HG03097 (cell line): ENCODE data around the gene EML5.

ENCODE experiments used
- ATAC-seq: cut with Tn5 transposase; IDR thresholded peaks from one replicate; pipeline ENCODE4 v1.9.1; 2021; ENCODE audit not compliant: unreplicated experiment, low FRiP score

EML5 gene

GRCh38 chr14:88733121-88733520 lies 59.6 kb downstream of the EML5 start:
- no peak for ATAC-seq

DNA sequence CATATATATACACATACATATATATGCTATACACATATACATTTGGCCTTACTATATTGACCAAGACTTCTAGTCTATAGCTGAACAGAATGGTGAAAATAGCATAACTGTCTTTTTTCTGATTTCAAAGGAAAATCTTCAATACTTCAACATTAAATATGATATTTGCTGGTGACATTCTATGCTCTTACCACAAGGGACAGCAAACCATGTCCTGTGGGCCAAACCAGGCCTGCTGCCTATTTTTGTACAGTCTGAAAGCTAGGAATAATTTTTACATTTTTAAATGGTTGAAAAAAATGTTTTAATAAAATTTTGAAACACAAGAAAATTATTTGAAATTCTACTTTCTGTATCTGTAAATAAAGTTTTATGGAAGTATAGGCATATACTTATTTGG lies 63.6 kb downstream of the EML5 start:
- ATAC-seq: no peak

DNA sequence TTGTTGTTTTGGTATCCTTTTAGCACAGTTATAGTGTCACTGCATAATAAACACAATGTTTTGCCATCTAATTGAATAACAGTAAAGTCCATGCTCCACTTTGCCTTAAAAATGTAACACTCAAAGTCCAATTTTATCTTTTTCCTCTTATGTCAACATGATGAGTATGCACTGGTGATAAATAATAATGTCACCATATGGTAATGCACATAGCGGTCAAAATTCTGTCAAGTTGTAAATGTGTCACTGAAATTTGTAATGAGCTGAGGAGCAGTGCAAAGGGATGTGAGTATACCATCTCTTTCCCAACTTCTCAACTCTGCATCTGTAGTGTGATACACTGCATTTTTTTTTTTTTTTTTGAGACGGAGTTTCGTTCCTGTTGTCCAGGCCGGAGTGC lies 65.7 kb downstream of the EML5 start:
- ATAC-seq: no peak

- no peak for ATAC-seq
Observed at GRCh38 chr14:88710709-88711108, 82.0 kb downstream of the EML5 start.

DNA sequence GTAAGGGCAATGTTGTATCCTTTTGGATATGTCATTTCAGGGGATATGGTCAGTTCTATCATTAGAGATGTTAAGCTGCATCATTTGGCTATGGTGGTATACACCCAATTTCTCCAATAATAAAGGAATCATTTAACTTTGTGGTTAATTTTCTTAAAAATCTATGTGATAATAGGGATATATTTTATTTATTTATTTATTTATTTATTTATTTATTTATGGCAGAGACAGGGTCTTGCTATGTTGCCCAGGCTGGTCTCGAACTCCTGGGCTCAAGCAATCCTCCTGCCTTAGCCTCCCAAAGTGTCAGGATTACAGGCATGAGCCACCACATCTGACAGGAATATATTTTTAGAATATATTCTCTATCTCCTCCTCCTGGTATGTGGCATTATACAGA lies 85.7 kb downstream of the EML5 start:
- no peak for ATAC-seq

GRCh38 chr14:88706425-88706824 lies 86.3 kb downstream of the EML5 start:
- ATAC-seq: no peak

- no peak for ATAC-seq
Observed at GRCh38 chr14:88698651-88699050, 94.1 kb downstream of the EML5 start.

DNA sequence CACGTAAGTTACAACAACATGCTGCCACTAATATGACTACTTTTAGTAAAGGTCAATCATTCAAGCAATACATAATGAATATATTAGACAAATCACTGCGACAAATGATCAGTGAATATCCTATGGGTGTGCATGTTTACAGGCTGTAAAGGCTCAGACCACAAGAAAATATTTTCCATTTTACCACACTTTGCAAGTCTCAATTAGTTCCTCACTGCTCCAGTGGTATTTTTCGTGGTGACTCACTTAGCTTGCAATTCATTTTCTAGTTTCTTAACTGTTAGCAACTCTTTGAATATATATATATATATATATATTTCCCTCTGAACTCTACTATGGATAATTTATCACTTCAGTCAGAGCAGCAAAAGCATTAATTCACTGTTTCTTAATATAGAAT lies 96.9 kb downstream of the EML5 start:
- ATAC-seq: no peak

DNA sequence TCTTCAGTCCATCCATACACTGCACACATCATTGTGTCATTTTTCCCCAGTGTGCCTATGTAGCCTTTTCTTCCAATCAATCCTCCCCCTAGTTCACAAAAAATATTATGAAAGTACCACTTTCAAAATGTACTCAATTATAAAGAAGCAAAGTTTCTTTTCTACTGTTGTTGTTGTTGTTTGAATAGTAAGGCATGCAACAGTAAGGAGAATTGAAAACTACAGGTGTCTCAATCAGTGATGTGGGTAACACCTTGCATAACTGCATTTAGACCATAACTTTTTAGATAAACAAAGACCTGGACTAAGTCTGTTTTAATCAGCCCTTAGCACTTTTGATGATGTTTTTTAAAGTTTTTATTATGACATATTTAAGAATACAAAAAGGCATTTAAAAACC lies 104.4 kb downstream of the EML5 start:
- no peak for ATAC-seq

DNA sequence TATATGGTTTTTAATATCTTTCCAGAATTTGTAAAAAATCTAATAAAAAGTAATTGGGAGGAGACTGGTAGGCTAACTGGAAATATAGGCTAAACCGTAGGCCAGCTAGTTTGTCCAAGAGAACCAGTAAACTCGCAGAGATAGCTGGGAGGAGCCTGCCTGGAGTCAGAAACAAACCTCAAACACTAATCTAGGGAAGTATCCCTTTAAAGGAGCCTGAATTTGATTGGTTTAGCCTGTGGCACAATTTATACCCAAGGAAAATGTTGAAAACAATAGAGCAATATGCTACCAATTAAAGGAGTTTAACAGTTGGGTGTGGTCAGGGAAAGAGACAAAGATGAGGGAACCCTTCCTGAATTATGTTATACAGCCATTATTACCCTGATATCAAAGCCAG lies 109.6 kb downstream of the EML5 start:
- no peak for ATAC-seq

- ATAC-seq: no peak
Observed at GRCh38 chr14:88682495-88683114, 110.1 kb downstream of the EML5 start.

GRCh38 chr14:88681755-88682494 lies 110.8 kb downstream of the EML5 start:
- ATAC-seq: no peak

GRCh38 chr14:88669346-88669745 lies 123.4 kb downstream of the EML5 start:
- no peak for ATAC-seq

DNA sequence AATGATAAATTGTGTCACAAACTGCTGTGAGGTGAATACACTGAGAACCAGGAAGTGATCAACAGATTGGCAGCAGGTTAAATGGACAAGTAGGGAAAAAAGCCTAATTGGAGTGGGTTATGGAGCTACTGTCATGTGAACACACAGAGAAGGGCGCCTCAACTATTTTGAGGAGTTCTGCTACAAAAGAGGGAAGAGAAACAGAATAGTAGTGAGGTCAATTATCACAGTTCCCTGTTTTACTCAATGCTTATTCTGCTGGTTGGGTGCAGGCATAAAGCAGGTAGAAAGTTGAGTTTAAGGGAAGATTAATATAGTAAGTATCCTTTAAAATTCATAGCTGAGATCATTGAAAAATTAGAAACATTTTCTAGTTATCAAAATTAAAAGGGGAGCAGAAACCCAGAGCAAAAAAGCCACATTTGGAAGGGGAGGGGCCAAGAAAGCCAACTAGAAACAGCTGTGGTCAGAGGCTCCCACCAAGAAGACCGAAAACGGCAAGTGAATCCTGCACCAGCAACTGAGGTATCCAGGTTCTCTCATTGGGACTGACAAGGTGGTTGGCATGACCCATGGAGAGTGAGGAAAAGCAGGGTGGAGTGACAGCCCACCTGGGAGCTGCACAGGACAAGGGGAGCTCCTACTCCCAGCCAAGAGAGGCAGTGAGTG lies 124.2 kb downstream of the EML5 start:
- ATAC-seq: no peak

- ATAC-seq: peak; percentile 83
Observed at GRCh38 chr14:88667555-88668273, 125.0 kb downstream of the EML5 start.

DNA sequence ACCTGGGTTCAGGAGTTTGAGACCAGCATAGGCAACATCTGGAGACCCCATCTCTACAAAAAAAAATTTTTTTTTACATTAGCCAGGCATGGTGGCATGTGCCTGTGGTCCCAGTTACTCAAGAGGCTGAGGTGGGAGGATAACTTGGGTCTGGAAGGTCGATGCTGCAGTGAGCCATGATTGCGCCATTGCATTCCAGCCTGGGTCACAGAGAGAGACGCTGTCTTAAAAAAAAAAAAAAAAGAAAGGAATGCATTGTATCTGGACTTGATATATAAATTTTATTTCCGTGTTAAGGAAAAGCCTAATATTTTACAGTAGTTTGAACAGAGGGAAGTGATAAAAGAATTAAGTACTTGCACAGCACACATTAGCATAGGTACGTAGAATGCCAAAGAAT lies 132.7 kb downstream of the EML5 start:
- no peak for ATAC-seq

GRCh38 chr14:88639221-88639620 lies 153.5 kb downstream of the EML5 start:
- ATAC-seq: no peak

DNA sequence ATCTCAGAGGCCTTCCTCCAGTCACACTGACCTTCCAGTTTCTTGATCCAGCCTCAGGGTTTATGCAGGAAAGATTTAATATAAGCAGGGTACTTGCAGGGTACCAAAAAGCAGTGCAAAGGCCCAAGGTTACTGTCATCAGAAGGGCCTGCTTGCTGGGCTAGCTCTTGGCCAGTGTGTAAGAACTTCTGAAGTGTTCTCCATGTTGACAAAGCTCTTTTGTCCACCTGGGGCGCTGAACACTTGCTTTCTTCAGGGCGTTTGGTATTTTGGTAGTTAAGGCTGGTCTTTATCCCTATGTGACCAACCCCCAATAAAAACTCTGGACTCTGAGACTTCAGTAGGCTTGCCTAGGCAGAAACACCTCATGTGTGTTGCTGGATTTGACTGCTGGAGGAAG lies 160.2 kb downstream of the EML5 start:
- no peak for ATAC-seq

GRCh38 chr14:88631091-88631490 lies 161.7 kb downstream of the EML5 start:
- no peak for ATAC-seq

DNA sequence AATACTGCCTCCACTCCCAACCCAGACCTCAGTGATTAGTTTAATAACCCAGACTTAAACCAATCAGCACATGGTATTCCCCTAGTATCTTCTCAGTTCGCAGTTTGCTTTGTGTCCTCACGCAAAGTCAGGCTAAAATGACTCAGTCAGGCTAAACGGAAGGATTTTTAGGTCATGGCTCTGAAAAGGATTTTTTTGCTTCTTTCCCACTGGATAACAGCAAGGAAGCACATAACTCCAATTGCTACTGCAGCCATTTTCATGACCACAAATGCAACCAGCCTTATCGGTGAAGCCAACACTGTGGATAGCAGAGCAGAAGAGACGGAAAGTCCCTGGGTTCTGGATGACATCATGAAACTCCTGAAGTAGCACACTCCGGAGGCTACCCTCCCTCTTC lies 162.2 kb downstream of the EML5 start:
- no peak for ATAC-seq

DNA sequence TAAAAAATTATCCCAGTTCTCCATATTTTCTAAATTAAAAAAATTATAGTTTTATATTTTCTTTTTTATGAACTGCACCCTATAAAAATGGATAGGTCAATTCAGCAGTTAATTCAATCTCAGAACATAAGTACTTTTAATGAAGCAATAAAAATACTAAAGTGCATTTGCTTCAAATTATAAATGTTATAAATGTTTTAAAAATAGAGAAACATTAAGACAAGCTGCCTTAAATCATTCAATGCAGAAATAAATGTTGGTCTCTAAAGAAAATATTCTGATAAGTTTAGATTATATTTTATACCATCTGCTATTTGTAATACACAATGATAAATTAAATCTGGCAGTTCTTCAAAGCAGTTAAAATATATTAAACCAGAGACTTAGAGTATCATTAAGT lies 164.3 kb downstream of the EML5 start:
- ATAC-seq: no peak
